Subcutaneous adipose tissue (tissue), 4 donors: ENCODE data around the gene ADH7. TPM values are rescaled to one million over a fixed set of nuclear protein-coding genes. Genes with fewer than 3 reads are reported as not detected.

Source experiments
- CTCF ChIP-seq: fragments of 450-650 bp; IDR thresholded peaks from one replicate; pipeline ENCODE4 v1.5.1; 2016; ENCODE audit warnings: low read depth, mild to moderate bottlenecking, control low read depth, antibody characterized with exemption, moderate library complexity
- total RNA-seq, 4 donors: library from RNA; depleted of rRNA; stranded (reverse); fragments of >200 nt; gene quantifications; one replicate each; pipeline ENCODE4 v1.1.0, GENCODE V29; 2016

Gene ADH7
- total RNA-seq, 4 donors from 2014 or later, result not detected

GRCh38 chr4:99447513-99447912, 12.4 kb upstream of the ADH7 start:
- TF ChIP-seq CTCF, result no peak

- TF ChIP-seq CTCF, result no peak
Observed at GRCh38 chr4:99447079-99447478, 11.9 kb upstream of the ADH7 start.

- TF ChIP-seq CTCF, result no peak
Observed at GRCh38 chr4:99438405-99438780, 3.3 kb upstream of the ADH7 start.

- TF ChIP-seq CTCF, result no peak
Observed at GRCh38 chr4:99437723-99438404, 2.7 kb upstream of the ADH7 start.

- no peak for TF ChIP-seq CTCF
Observed at GRCh38 chr4:99436976-99437722, 2.0 kb upstream of the ADH7 start.

GRCh38 chr4:99436462-99436861, 1.3 kb upstream of the ADH7 start:
- TF ChIP-seq CTCF, result no peak

GRCh38 chr4:99430106-99430505, 5.0 kb downstream of the ADH7 start:
- no peak for TF ChIP-seq CTCF
